AG04450 (cell line): Measurements from ENCODE around the gene ASTE1. TPM values are rescaled to one million over a fixed set of nuclear protein-coding genes. Genes with fewer than 3 reads are reported as not detected.
A peak's percentile ranks its signal among the peaks of the same experiment; 100 is the strongest.

Experiments
- CTCF ChIA-PET: fragments of 300-600, 350-600 bp; formaldehyde crosslinking; extraction: SDS; loops from one replicate; lab custom pipeline; 2022; ENCODE audit warnings: antibody characterized with exemption, inconsistent platforms; lab: Charles Lee
- POLR2A ChIA-PET: fragments of 350-600 bp; formaldehyde crosslinking; extraction: SDS; loops from one replicate; lab custom pipeline; 2021; ENCODE audit warnings: antibody characterized with exemption, inconsistent platforms; lab: Yijun Ruan, JAX
- DNase-seq: peaks from one replicate; pipeline ENCODE4 v3.0.0-alpha.2; 2011; ENCODE audit warnings: low read depth, low spot score
- H3K27ac ChIP-seq: one replicate; pipeline ENCODE4 v1.5.1; 2012; ENCODE audit warnings: low read depth, low read length, control low read depth
- H3K27me3 ChIP-seq: one replicate; pipeline ENCODE4 v1.6.0; 2012; ENCODE audit warnings: low read length; ENCODE audit not compliant: control insufficient read depth, insufficient read depth
- H3K4me3 ChIP-seq: 2 replicates; pipeline ENCODE4 v1.5.1; 2011; ENCODE audit warnings: mild to moderate bottlenecking, low read depth, low read length, control low read depth
- H3K9me3 ChIP-seq: 2 replicates; pipeline ENCODE4 v1.5.1; 2012; ENCODE audit warnings: low read length; ENCODE audit not compliant: control insufficient read depth, insufficient read depth
- CTCF ChIP-seq: IDR thresholded peaks from 2 replicates; pipeline ENCODE4 v1.5.1; 2011; ENCODE audit warnings: low read depth, low read length, control low read depth, inconsistent platforms
- polyA minus RNA-seq: library from RNA; depleted of rRNA, polyadenylated mRNA; stranded (reverse); fragments of >200 nt; gene quantifications from 2 replicates; pipeline ENCODE4 v1.2.3, GENCODE V29; 2011; rRNA and poly(A)+ RNA removed
- polyA plus RNA-seq: library from polyadenylated mRNA; depleted of rRNA; stranded (reverse); fragments of >200 nt; gene quantifications from 2 replicates; pipeline ENCODE4 v1.2.3, GENCODE V29; 2011; rRNA removed

The ASTE1 gene, protein sequence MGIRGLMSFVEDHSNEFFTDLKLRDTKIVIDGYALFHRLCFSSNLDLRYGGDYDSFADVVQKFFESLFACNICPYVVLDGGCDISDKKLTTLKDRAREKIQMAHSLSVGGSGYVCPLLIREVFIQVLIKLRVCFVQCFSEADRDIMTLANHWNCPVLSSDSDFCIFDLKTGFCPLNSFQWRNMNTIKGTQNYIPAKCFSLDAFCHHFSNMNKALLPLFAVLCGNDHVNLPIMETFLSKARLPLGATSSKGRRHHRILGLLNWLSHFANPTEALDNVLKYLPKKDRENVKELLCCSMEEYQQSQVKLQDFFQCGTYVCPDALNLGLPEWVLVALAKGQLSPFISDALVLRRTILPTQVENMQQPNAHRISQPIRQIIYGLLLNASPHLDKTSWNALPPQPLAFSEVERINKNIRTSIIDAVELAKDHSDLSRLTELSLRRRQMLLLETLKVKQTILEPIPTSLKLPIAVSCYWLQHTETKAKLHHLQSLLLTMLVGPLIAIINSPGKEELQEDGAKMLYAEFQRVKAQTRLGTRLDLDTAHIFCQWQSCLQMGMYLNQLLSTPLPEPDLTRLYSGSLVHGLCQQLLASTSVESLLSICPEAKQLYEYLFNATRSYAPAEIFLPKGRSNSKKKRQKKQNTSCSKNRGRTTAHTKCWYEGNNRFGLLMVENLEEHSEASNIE
- polyA plus RNA-seq = 6.4 and 8.5 TPM in 2 replicates
- 8.8 and 13.1 TPM in 2 replicates for polyA minus RNA-seq

DNA sequence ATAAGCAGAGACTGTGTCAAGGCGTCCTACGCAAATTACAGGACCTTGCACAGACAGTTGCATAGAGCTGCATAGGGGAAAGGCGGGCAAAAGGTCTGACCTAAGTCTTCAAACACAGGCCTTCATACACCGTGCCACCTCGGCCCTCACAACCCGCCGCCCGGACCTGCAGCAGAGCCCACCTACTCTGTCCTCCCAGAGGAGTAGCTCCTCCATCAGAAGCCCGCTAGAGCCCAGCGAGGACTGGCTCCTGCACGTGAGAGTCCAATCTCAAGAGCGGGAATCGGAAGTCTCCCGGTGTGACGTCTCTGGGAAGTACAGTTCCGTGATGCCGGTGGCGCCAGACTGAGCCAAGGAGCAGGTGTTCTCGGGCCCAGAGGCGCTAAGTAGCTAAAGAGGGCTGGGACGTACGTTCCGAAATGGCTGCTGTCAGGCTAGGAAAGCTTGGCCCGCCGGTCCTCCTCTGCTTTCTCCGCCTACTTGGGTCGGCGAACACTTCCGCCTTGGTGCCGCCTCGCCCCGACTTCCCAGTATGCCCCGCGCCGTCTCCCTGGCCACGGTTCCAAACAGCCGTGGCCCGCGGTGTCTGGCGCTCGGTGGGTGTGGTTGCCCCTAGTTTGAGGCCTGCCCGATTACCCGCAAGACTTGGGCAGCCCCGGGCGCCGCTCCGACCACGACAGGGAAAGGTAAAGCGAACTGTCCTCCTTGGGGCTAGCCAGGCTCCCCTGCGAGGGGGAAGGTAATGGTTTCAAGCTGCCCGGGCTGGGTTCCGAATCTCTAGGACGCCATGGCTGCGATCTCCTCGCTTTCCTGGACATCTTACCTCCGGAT lies at the start of gene ASTE1, which contains the start of gene NEK11:
ASTE1 (minus strand) TSS at position 505 of the 831 bp plus-strand sequence. CDS start 1,519 bp downstream, outside the sequence.
NEK11 (plus strand) TSS at position 557 of the 831 bp plus-strand sequence. CDS start 2,832 bp downstream, outside the sequence.
- H3K27ac ChIP-seq = peak within 1 kb of the TSS; percentile 74
- no peak for TF ChIP-seq CTCF
- DNase-seq = peak; percentile 34
- POLR2A ChIA-PET = interaction anchor here (0.6 to 2.3 kb wide), 4 partner anchors 21 to 672 kb away, joined by 3 to 16 read pairs (median 6); partner anchors contain the start of genes ATP2C1 and NUDT16
- H3K4me3 ChIP-seq = peak within 1 kb of the TSS; percentile 89
- CTCF ChIA-PET = interaction anchor here (2.2 to 2.4 kb wide), 2 partner anchors 10 to 133 kb away, joined by 8 to 9 read pairs; no protein-coding TSS in a partner anchor
- H3K9me3 ChIP-seq = no peaks in the 10 kb centered on the region
- H3K27me3 ChIP-seq = no peaks in the 10 kb centered on the region

GRCh38 chr3:131075632-131076328 lies 49.2 kb upstream of the ASTE1 start:
- Histone ChIP-seq H3K9me3 (no peaks in the 10 kb centered on the region), H3K27me3 (no peaks in the 10 kb centered on the region), H3K27ac (no peak overlapping the region), H3K4me3 (no peak overlapping the region)
- ChIA-PET POLR2A (no interaction called here), CTCF (no interaction called here)
- DNase-seq = no peak
- TF ChIP-seq CTCF = no peak

DNA sequence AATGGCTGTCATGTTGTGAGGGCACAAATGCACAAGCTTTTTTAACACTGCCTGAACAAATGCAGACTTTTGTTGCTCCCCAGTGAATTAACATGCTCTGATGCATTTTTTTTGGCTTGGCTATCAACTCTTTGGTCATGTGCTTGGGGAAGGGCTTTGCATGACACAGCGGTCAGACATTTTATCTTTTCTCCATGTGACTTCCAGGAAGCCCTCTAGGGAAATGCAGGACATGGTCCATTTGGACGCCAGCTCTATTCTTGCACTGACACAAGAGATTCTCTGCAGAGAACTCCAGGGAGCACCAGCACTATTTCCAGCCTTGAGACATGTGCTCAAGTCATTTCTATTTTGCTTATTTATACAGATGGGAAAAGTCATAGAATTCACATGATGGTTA lies 46.2 kb upstream of the ASTE1 start:
- ChIA-PET POLR2A (no interaction called here), CTCF (no interaction called here)
- H3K4me3 ChIP-seq = no peak overlapping the region

More for the DNA sequence above, 46.2 kb upstream of the ASTE1 start:
- H3K27ac ChIP-seq = no peak overlapping the region
- no peaks in the 10 kb centered on the region for H3K9me3 ChIP-seq
- no peak for DNase-seq
- H3K27me3 ChIP-seq = no peaks in the 10 kb centered on the region
- no peak for TF ChIP-seq CTCF
